Stimulated activated CD4-positive, alpha-beta T cell treated with anti-CD3 and anti-CD28 coated beads, Interleukin-2, amount 100 ng/mL, for 4 hours (primary cell): Measurements from ENCODE around the gene GPR162.

Experiments
- DNase-seq: peaks from one replicate; pipeline ENCODE4 v3.0.0-alpha.2; 2020; ENCODE audit warnings: low read depth

The GPR162 gene

DNA sequence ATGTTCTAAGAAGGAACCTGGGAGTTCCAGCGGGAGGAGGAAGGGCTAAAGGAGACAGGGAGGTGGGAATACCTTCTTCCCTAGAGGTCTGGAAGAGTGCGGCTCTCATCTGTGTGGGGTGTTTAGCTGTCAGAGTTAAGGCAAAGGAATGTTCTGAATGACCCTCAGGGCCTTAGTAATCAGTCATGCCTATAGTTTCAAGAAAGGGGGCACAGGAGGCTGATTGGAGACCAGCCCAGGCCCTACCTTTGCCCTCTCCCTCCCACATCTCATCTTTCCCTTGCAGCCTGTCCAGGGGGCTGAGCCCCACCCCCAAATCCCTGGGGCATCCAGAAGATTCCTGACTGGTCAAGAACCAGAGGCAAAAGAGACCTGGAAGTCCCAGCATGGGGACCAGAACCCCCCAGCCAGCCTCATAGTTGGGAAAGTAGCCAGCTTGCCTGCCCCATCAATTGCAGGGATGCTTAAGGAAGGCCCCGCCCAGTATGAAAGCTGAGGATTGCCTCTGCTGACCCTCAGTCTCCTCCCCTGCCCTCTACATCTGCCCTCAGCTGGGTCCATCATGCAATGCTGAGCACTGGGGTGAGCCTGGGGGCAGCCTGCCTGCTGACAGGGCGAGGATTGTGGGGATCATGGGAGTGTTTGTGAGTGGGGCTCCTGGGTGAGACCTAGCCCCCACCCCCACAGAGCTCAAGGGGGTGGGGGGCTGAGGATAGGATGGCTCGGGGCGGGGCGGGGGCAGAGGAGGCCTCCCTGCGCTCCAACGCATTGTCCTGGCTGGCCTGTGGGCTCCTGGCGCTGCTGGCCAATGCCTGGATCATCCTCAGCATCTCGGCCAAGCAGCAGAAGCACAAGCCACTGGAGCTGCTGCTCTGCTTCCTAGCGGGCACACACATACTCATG lies 1.8 kb downstream of the GPR162 start:
- DNase-seq, result no peak

DNA sequence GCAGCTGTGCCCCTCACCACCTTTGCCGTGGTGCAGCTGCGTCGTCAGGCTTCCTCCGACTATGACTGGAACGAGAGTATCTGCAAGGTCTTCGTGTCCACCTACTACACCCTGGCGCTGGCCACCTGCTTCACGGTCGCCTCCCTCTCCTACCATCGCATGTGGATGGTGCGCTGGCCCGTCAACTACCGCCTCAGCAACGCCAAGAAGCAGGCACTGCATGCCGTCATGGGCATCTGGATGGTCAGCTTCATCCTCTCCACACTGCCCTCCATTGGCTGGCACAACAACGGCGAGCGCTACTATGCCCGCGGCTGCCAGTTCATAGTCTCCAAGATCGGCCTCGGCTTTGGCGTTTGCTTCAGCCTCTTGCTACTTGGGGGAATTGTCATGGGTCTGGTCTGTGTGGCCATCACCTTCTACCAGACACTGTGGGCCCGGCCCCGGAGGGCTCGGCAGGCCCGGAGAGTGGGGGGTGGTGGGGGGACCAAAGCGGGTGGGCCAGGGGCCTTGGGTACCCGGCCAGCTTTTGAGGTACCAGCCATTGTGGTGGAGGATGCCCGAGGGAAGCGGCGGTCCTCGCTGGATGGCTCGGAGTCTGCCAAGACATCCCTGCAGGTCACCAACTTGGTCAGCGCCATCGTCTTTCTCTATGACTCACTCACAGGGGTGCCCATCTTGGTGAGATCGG lies 2.6 kb downstream of the GPR162 start:
- DNase-seq, result no peak

DNA sequence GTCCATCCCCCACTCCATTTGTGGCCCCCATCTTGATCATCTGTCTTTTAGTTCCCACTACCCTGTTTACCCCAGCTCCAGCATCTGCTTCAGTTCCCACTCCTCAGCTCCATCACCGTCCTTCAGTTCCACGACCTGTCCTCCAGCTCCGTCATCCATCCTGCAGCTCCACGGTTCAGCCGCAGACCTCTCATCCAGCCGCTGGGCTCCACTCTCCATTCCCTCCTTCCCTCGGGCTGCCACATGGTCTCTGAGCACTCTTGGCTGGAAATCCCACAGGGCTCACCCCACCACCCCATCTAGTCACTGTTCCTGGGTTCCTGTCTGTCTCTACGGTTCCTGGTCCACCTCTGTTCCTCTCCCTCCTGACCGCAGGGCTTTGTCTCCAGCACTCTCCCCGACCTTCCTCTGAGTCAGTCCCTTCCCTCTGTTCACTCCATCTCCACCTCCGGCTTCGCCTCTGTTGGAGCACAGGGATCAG lies 3.3 kb downstream of the GPR162 start:
- no peak for DNase-seq

DNA sequence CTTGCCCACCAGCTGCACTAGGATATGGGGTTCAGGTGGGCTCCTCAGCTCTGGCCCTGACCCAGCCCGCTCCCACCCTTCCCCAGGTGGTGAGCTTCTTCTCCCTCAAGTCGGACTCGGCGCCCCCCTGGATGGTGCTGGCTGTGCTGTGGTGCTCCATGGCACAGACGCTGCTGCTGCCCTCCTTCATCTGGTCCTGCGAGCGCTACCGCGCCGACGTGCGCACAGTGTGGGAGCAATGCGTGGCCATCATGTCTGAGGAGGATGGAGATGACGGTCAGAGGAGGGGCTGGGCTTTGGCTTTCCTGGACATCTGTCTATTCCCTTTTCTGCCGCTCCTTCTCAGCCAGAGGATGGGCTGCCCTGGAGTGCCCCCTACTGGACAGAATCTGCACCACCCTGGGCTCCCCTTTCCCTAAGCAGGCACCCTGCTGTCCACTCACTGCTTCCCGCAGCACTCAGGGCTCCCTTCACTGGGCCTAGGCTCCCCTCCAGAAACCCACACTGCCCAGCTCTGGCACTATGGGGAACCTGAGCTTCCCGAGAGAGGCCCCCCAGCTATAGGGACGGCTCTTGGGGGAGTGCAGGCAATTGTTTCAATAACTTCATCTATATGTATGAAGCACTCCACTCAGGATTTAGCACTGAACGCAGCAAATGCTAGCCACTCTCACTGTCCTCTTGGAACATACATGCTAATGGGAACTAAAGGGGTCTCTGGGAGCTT lies 3.9 kb downstream of the GPR162 start:
- DNase-seq, result peak; percentile 67

DNA sequence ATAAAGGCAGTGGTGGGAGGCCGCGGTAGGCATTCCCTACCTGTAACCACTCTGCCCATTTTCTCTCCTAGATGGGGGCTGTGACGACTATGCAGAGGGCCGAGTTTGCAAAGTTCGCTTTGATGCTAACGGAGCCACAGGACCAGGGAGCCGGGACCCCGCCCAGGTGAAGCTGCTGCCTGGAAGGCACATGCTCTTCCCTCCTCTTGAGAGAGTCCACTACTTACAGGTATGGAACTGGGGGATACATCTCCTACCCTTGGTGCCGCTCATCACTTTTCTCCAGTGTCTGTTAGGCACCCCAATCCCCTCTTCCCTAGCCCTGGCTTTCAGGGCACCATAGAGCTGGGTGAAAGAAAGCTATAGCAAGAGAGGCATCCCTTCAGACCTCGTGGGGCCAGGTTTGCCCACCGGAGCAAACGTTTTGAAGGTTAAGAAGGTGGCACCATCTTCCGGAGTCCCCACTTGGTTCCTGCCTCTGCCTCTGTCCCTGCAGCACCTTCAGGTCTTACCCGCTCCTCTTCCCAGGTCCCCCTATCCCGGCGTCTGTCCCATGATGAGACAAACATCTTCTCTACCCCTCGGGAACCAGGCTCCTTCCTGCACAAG lies 4.6 kb downstream of the GPR162 start:
- no peak for DNase-seq

DNA sequence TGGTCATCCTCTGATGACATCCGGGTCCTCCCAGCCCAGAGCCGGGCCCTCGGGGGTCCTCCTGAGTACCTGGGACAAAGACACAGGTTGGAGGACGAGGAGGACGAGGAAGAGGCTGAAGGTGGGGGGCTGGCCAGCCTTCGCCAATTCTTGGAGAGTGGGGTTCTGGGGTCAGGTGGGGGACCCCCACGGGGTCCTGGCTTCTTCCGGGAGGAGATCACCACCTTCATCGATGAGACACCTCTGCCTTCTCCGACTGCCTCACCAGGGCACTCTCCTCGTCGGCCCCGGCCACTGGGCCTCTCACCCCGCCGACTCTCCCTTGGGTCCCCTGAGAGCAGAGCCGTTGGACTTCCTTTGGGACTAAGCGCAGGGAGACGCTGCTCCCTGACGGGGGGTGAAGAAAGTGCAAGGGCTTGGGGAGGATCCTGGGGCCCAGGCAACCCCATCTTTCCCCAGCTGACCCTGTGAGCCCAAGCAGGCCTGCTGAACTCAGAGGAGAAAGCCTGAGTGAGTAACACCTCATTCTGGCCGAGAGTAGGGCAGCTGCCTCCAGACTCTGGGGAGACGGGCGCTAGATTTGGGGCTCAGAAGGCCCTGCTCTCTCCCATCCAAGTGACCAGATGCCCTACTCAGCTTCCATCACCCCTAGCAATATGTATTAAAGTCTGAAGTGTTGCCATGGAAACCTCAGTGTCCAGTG lies 5.3 kb downstream of the GPR162 start:
- DNase-seq, result no peak

DNA sequence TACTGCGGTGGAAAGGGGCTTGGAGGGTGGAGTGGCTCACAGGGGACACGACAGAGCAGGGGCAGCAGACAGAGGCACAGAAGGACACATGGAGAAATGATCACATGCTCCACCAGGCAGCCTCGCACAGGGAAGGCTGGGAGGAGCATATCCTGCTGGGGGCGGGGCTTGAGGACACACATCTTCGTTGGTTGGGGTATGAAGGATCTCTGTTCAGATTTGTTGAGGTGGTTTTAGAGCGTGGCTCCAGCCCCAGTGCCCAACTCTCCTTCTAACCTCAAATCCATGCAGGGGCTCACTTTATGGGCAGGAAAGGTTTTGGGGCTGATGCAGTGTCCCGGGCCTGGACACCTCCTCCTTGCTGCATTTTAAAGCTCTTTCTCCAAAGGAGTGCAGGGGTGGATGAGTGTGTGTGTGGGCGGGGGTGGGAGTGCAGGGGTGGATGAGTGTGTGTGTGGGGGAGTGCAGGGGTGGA lies 5.9 kb downstream of the GPR162 start:
- DNase-seq, result peak; percentile 22

DNA sequence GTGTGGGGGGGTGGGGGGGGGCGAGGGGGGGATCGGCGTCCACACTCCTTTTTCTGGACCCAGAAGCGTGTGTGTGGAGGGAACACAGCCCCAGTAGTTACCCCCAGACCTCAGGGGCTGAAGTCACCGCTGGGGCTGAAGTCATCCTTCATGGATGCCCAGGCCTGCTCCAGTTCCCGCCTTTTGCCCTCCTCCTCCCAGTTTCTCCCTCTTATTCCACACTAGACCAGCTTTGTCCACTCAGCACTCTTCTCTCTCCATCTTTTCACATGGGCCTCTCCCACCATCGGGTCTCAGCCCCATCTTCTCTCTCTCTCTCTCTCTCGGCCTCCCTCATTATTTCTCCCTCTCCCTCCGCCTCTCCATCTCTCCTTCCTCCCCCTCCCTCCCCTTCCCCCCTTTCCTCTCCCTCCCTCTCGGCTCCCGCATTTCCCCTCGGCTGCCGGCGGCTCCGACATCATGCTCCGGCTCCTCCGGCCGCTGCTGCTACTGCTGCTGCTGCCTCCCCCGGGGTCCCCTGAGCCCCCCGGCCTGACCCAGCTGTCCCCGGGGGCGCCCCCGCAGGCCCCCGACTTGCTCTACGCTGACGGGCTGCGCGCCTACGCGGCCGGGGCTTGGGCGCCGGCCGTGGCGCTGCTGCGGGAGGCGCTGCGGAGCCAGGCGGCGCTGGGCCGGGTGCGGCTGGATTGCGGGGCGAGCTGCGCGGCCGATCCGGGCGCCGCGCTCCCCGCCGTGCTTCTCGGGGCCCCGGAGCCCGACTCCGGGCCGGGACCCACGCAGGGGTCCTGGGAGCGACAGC lies 6.6 kb downstream of the GPR162 start, which contains the start of gene P3H3:
P3H3 (plus strand) TSS at position 426 of the 799 bp plus-strand sequence; CDS start at position 460, 34 bp downstream.
- DNase-seq, result no peak

DNA sequence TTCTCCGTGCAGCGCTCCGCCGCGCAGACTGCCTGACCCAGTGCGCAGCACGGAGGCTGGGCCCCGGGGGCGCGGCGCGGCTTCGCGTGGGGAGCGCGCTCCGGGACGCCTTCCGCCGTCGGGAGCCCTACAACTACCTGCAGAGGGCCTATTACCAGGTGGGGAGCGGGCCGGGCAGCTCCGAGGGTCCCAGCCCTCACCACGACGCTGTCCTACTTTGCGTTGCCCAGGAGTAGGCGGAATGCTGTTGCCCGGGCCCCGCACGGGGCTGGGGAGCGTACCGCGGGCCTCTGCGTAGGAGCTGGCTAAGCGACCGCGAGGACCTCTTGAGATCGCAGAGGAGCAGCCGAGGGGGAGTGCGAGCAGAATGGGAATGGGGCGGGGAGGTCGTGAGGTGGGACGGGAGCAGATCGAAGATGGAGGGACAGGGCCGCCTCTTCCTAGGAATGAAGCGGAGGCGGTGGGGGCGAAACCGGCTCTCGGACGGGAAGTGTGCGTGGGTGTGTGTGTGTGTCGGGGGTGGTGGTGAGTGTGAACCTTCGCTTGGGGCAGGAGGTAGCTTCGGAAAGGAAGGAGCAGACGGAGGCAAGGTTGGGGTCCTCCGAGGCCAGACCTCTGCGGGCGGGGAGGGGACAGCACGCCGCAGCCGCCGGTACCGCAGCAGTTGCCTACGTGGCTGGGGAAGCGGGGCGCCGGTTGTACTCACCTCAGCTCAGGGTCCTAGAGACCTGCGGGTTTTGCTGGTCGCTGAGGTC lies 7.3 kb downstream of the GPR162 start:
- DNase-seq, result peak; percentile 32

DNA sequence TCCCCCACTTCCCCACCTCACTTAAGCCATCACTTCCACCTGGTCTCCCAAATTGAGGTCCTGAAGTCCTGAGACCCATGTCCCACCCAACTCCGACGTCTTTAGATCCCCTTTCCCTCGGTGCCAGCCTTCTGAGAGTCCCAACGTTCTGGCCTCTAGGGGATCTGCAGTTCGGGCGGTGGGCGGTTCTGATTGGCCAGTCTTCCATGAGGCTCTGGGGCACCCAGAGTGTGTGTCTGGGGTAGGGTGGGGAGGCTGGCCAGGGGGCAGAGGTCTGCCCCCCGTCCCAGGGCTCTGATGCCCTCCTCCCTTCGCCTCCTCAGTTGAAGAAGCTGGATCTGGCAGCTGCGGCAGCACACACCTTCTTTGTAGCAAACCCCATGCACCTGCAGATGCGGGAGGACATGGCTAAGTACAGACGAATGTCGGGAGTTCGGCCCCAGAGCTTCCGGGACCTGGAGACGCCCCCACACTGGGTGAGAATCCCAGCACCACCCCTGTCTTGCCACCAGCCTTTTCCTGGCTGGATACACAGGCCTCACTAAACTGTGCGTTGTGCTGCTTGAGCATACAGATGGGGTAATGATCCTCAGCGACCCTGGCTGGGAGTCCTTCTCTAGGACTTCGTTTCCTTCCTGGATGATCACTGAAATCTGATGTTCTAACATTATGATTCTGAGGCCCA lies 8.1 kb downstream of the GPR162 start:
- no peak for DNase-seq

DNA sequence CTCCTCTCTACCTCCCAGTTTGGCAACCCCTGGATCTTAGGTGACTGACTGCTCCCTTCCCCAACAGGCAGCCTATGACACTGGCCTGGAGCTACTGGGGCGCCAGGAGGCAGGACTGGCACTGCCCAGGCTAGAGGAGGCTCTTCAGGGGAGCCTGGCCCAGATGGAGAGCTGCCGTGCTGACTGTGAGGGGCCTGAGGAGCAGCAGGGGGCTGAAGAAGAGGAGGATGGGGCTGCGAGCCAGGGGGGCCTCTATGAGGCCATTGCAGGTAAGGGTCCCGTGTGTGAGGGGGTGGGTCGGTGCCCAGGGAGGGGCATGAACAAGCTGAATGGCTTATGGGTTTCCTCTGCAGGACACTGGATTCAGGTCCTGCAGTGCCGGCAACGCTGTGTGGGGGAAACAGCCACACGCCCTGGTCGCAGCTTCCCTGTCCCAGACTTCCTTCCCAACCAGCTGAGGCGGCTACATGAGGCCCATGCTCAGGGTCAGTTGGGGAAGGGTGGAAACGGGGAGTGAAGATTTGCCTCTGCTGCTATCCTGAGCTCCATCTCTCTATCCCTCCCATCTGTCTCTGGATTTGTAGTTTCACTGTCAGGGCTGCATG lies 8.8 kb downstream of the GPR162 start:
- no peak for DNase-seq

DNA sequence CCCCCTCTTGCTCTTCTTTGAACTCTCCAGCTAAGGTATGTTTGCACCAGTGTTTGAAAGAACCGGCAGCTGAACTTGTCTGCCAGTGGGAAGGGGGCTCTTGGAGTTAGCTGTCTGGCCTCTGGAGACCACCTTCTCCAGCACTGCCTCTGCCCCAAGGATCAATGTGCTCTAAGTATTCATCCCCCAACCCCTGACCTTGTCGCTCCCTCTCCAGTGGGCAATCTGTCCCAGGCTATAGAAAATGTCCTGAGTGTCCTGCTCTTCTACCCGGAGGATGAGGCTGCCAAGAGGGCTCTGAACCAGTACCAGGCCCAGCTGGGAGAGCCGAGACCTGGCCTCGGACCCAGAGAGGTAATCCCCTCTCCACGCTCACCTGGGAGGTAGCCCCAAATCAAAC lies 9.4 kb downstream of the GPR162 start:
- DNase-seq, result no peak

DNA sequence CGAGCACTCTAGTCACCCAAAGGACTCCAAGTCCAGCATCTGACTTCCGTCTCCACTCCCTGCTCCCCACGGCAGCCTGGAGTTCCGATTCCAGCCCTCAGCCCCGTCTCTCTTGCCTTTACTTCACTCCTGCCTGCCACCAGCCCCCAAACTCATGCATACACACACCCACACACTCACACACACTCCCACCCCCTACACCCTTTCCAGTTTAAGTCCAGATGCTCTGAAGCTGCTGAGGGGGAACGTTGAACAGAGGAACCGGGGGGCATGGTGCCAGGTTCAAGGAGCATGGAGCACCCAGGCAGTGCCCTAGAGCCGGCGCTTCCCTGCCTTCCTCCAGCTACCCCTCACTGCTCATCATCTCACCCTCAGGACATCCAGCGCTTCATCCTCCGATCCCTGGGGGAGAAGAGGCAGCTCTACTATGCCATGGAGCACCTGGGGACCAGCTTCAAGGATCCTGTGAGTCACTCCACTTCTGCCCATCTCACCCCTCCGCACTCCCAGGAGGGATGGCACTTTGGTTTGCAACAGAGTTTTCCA lies 9.9 kb downstream of the GPR162 start:
- DNase-seq, result no peak

DNA sequence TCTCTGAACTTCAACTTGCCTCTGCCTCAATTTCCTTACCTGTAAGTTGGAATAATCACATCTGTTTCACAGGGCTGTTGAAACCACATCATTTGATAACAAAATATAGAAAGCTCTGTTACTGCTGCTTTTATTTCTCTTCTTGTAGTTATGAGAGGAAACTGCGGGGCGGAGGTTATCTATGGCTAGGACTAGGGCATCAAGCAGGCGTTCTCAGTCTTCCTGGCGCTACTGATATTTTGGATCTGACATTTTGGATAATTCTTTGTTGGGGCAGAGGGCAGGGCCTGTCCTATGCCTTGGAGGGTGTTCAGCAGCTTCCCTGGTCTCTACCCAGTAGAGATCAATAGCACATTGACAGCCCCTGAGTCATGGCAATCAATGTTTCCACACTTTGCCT lies 10.5 kb downstream of the GPR162 start:
- no peak for DNase-seq

DNA sequence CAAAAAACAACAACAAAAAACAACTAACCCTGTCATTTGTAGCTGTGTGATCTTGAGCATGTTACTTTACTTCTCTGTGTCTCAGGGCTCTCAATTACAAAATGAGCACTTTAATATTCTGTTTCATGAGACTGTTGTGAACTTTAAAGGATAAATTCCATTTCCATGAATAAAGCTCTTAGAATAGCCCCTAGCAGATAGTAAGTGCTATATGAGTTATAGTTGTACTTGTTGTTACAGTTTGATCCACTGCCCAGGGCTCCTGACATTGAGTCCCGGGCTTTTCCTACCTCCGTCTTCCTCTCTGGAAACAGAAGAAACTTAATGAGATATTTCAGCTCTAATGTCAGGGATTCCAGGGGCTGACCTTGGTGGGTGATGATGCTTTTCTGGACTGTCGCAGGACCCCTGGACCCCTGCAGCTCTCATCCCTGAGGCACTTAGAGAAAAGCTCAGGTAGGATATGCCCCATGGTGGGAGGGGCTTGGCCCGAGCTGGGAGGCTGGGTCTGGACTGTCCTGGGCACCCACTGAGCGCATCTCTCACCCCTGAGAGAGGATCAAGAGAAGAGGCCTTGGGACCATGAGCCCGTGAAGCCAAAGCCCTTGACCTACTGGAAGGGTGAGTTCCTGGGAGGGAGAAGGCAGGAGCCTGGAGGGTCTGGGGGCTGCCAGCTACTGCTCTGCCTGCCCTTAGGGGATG lies 11.7 kb downstream of the GPR162 start:
- no peak for DNase-seq

DNA sequence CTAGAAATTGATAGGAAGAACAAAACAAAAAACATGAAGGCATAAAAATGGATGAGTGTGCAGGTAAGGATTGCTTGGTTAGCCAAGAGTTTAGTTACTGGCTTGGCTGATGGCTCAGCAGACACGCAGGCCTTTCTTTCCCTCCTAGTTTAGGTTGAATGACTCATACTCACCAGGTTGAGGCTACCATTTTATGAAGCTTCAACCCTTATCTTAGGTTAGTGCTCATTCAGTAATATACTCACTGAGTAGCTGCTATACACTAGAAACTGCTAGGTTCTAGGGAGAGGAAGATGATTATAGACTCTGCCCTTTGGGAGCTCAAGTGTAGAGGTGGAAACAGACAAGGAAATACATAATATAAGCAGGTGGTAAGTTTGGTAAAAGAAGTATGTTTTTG lies 12.6 kb downstream of the GPR162 start:
- DNase-seq, result no peak

DNA sequence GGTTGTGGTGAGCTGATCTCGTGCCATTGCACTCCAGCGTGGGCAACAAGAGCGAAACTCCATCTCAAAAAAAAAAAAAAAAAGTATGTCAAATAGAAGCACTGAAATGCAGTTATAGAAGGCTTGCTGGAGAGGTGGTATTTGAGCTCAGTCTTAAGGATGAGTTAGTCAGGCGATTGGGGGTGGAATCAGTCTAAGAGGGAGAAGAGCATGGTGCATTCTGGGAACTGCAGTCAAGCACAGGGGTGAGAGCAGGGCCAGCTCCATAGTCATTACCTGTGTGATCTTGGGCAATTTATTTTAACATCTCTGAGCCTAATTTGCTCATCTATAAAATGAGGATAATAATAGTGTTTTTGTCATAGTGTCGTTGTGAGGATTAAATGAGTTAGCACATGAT lies 13.3 kb downstream of the GPR162 start:
- DNase-seq, result no peak

DNA sequence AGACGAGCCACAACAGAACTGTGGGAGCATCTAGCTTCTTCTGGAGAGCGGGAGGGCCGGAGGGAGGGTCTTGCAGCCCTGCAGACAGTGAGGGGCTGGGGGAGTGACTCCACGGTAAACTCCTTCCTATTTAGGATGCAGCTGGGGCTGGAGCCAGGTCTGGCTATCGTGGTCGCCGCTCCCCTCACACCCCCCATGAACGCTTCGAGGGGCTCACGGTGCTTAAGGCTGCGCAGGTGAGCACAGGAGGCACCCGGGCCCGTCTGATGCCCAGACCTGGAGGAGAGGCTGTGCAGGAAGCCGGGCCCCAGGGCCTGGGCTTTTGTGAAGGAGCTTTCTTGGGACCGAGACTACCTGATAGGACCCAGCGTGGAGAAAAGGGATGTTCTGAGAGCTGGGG lies 15.2 kb downstream of the GPR162 start:
- DNase-seq, result no peak
